ENCODE measurements around the gene JAG2. TPM values are rescaled to one million over a fixed set of nuclear protein-coding genes. Genes with fewer than 3 reads are reported as not detected.
A peak's percentile ranks its signal among the peaks of the same experiment; 100 is the strongest.

JAG2 gene
- total RNA-seq, 1 experiment from 2014 or later: 12.2 TPM

DNA sequence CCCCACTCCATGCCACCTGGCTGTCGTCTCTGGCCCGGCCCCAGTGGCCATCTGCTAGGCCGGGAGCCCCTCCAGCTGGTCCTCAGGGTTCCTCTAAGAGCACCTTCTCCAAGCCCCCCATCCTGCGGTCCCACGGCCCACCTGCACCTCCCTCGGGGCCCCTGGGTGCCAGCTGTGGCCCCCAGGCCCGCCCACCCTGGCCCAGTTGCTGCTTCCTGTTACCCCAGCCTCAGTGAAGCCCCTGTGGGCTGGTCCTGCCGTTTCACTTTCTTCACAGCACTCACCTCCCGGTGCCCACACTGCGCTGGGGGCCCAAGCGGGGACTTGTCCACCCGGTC lies 40.1 kb upstream of the JAG2 start (continued):
- TF ChIP-seq, protein P1, sequence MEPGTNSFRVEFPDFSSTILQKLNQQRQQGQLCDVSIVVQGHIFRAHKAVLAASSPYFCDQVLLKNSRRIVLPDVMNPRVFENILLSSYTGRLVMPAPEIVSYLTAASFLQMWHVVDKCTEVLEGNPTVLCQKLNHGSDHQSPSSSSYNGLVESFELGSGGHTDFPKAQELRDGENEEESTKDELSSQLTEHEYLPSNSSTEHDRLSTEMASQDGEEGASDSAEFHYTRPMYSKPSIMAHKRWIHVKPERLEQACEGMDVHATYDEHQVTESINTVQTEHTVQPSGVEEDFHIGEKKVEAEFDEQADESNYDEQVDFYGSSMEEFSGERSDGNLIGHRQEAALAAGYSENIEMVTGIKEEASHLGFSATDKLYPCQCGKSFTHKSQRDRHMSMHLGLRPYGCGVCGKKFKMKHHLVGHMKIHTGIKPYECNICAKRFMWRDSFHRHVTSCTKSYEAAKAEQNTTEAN (CRISPR knock-in tag; IDR thresholded peaks at IDR 0.05): no peak
- no peak for TF ChIP-seq TP53 (CRISPR knock-in tag; IDR thresholded peaks at IDR 0.05)
- TF ChIP-seq ZNF232 (CRISPR knock-in tag; IDR thresholded peaks at IDR 0.05): no peak
- TF ChIP-seq EMX1 (CRISPR knock-in tag; IDR thresholded peaks at IDR 0.05): no peak

DNA sequence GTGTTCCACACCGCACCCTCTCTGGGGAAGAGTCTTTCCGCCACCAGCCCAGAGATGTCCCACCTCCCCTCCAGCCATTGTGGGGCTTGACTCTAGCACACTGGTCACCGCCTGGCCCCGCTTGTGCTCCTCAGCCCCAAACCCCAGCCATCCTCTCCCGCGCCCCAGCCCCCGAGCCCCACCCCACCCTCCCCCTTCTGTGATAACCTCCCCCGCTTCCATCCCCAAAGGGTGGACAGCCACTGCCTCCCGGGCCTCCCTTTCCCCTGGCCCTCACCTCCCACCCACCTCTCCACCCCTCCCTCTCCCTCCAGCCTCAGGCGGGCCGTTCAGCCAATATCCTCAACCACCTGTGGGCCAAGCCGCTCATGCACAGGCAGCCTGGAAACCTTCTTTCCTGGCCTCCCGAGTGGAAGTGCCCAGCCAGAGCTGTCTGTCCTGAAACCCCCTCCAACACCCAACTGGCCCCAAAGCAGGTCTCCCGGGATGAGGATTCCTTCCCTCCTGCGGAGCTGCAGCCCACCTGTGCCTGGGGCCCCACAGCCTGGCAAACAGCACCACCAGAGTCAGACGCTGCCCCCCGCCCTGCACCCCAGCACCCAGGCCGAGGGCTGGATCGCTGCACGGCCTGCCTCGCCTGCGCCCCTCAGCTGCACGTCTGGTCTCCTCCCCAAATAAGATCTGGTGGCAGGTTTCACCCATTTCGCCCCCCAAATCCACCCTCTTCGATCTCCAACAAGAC lies 39.6 kb upstream of the JAG2 start:
- Mint-ChIP-seq H3K4me1 (no peaks in the 10 kb centered on the region), H3K9me3 (no peaks in the 10 kb centered on the region), H3K27me3 (ENCODE audit: low read depth) (no peaks in the 10 kb centered on the region), H3K4me3 (no peak overlapping the region), H3K27ac (no peak overlapping the region; the same call in 1 of the 2 replicates), H3K36me3 (no peaks in the 10 kb centered on the region)
- TF ChIP-seq ZNF671 (CRISPR knock-in tag; IDR thresholded peaks at IDR 0.05): no peak
- TF ChIP-seq SMAD3 (CRISPR knock-in tag; IDR thresholded peaks at IDR 0.05; ENCODE audit: borderline replicate concordance): no peak
- TF ChIP-seq, protein P2, sequence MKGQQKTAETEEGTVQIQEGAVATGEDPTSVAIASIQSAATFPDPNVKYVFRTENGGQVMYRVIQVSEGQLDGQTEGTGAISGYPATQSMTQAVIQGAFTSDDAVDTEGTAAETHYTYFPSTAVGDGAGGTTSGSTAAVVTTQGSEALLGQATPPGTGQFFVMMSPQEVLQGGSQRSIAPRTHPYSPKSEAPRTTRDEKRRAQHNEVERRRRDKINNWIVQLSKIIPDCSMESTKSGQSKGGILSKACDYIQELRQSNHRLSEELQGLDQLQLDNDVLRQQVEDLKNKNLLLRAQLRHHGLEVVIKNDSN (CRISPR knock-in tag; IDR thresholded peaks at IDR 0.05): no peak
- TF ChIP-seq PRRX2 (CRISPR knock-in tag; IDR thresholded peaks at IDR 0.05): no peak
- no peak for TF ChIP-seq NFYB (CRISPR knock-in tag; conservative IDR thresholded peaks at IDR 0.05; ENCODE audit: low read depth)
- no peak for TF ChIP-seq TCF7 (CRISPR knock-in tag; IDR thresholded peaks at IDR 0.05; ENCODE audit: low read depth)
- TF ChIP-seq GABPB1 (CRISPR knock-in tag; IDR thresholded peaks at IDR 0.05): no peak
- no peak for TF ChIP-seq GTF2I (CRISPR knock-in tag; conservative IDR thresholded peaks at IDR 0.05)
- no peak for TF ChIP-seq OVOL2 (CRISPR knock-in tag; IDR thresholded peaks at IDR 0.05; ENCODE audit: borderline replicate concordance)
- TF ChIP-seq, protein P3, sequence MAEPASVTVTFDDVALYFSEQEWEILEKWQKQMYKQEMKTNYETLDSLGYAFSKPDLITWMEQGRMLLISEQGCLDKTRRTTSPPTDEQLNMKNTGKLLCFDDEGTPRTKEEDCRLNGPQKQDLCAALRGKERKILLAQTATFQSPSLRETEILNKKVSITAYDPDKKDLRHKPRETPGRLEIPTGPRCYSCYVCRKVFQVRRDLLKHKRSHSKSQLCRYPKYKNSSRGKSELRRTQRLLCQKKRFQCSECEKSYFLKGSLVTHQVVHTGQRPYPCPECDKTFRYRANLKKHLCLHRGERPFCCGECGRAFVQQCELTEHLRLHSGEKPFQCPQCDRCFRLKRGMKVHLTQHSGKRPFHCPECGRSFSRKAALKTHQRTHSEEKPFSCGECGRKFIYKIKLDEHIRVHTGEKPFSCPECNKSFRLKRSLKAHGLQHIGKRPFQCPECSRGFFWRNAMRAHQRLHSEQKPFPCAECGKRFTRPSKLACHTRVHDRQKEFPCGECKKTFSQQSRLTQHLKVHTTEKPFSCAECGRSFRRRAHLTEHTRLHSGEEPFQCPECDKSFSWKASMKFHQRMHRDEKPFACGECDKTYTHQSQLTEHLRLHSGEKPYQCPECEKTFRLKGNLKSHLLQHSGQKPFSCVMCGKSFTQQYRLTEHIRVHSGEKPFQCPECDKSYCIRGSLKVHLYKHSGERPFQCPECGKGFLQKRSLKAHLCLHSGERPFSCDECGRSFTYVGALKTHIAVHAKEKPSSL (CRISPR knock-in tag; conservative IDR thresholded peaks at IDR 0.05): no peak
- TF ChIP-seq, protein P4, sequence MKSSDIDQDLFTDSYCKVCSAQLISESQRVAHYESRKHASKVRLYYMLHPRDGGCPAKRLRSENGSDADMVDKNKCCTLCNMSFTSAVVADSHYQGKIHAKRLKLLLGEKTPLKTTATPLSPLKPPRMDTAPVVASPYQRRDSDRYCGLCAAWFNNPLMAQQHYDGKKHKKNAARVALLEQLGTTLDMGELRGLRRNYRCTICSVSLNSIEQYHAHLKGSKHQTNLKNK (CRISPR knock-in tag; IDR thresholded peaks at IDR 0.05): no peak
- DNase-seq (ENCODE audit: low spot score) (no peak), ATAC-seq (no peak)
- ChIA-PET POLR2A (no interaction called here), CTCF (interaction anchor here (1.1 to 1.7 kb wide), 8 partner anchors 24 to 148 kb away, joined by 3 to 15 read pairs (median 5); partner anchors contain the start of gene BTBD6)

DNA sequence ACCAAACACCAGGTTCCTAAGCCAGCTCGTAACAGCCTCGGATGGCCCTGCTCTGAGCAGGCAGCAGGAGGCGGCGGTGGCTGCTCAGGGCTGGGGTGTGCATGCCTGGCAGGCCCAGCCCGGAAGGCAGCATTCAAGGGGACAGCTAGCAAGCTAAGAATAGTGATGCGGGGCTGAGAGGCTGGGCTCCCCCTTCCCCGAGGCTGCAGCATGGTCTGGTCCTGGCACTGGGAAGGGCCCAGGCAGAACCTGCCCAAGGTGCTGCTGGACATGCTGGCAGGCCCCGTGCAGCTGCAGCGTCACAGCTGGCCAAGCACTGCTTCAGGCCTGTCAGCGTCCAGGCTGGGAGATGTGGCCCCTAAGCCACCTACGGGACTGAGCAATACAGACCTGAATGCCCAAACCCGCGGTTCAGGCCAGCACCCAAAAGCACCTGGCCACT lies 38.9 kb upstream of the JAG2 start:
- Mint-ChIP-seq H3K4me3 (no peak overlapping the region), H3K9me3 (no peaks in the 10 kb centered on the region), H3K4me1 (no peaks in the 10 kb centered on the region), H3K27ac (no peak overlapping the region), H3K36me3 (no peaks in the 10 kb centered on the region), H3K27me3 (ENCODE audit: low read depth) (no peaks in the 10 kb centered on the region)
- DNase-seq (ENCODE audit: low spot score): peak; percentile 39
- peak; percentile 44 for ATAC-seq
- POLR2A ChIA-PET: interaction anchor here (0.8 kb wide), 1 partner anchor 202 kb away, joined by 3 read pairs; no protein-coding TSS in a partner anchor
- CTCF ChIA-PET: interaction anchor here (0.6 to 1.7 kb wide), 17 partner anchors 12 to 164 kb away, joined by 3 to 15 read pairs (median 4); partner anchors contain the start of genes BTBD6 and PACS2
- TF ChIP-seq, protein P5, sequence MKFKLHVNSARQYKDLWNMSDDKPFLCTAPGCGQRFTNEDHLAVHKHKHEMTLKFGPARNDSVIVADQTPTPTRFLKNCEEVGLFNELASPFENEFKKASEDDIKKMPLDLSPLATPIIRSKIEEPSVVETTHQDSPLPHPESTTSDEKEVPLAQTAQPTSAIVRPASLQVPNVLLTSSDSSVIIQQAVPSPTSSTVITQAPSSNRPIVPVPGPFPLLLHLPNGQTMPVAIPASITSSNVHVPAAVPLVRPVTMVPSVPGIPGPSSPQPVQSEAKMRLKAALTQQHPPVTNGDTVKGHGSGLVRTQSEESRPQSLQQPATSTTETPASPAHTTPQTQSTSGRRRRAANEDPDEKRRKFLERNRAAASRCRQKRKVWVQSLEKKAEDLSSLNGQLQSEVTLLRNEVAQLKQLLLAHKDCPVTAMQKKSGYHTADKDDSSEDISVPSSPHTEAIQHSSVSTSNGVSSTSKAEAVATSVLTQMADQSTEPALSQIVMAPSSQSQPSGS (CRISPR knock-in tag; IDR thresholded peaks at IDR 0.05; ENCODE audit: borderline replicate concordance, low read depth): no peak
- TF ChIP-seq, protein P6, sequence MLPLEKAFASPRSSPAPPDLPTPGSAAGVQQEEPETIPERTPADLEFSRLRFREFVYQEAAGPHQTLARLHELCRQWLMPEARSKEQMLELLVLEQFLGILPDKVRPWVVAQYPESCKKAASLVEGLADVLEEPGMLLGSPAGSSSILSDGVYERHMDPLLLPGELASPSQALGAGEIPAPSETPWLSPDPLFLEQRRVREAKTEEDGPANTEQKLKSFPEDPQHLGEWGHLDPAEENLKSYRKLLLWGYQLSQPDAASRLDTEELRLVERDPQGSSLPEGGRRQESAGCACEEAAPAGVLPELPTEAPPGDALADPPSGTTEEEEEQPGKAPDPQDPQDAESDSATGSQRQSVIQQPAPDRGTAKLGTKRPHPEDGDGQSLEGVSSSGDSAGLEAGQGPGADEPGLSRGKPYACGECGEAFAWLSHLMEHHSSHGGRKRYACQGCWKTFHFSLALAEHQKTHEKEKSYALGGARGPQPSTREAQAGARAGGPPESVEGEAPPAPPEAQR (CRISPR knock-in tag; IDR thresholded peaks at IDR 0.05): no peak
- TF ChIP-seq ZNF138 (CRISPR knock-in tag; conservative IDR thresholded peaks at IDR 0.05) (no peak), CREB1 (CRISPR knock-in tag; IDR thresholded peaks at IDR 0.05) (no peak), ZNF423 (CRISPR knock-in tag; IDR thresholded peaks at IDR 0.05) (no peak), SMAD4 (CRISPR knock-in tag; IDR thresholded peaks at IDR 0.05) (no peak), GRHL2 (CRISPR knock-in tag; IDR thresholded peaks at IDR 0.05; ENCODE audit: insufficient replicate concordance, severe bottlenecking) (no peak), MXD4 (CRISPR knock-in tag; IDR thresholded peaks at IDR 0.05; ENCODE audit: borderline replicate concordance) (no peak), ZNF232 (CRISPR knock-in tag; IDR thresholded peaks at IDR 0.05) (no peak)
- TF ChIP-seq, protein P7, sequence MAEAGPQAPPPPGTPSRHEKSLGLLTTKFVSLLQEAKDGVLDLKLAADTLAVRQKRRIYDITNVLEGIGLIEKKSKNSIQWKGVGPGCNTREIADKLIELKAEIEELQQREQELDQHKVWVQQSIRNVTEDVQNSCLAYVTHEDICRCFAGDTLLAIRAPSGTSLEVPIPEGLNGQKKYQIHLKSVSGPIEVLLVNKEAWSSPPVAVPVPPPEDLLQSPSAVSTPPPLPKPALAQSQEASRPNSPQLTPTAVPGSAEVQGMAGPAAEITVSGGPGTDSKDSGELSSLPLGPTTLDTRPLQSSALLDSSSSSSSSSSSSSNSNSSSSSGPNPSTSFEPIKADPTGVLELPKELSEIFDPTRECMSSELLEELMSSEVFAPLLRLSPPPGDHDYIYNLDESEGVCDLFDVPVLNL (CRISPR knock-in tag; IDR thresholded peaks at IDR 0.05; ENCODE audit: borderline replicate concordance, low read depth): no peak
- TF ChIP-seq, protein P8, sequence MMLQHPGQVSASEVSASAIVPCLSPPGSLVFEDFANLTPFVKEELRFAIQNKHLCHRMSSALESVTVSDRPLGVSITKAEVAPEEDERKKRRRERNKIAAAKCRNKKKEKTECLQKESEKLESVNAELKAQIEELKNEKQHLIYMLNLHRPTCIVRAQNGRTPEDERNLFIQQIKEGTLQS (CRISPR knock-in tag; conservative IDR thresholded peaks at IDR 0.05): no peak

All from WTC11 (cell line).